HCT116 (cell line): Measurements from ENCODE around the gene P2RX7. TPM values are rescaled to one million over a fixed set of nuclear protein-coding genes. Genes with fewer than 3 reads are reported as not detected.

Experiments used
- ATAC-seq: fragments of 200-7000 bp; cut with Tn5 transposase; 2 replicates; pipeline ENCODE4 v1.9.1; 2020; ENCODE audit warnings: mild to moderate bottlenecking, moderate library complexity
- BruUV-seq: library from RNA; stranded (reverse); fragments of 400-500 nt; replicated peaks from 2 replicates; lab custom pipeline; 2021; lab: Mats Ljungman, UMichigan
- CTCF ChIA-PET: fragments of 300-600 bp; sonication (Branson Sonifier 250); formaldehyde crosslinking; loops from one replicate; lab custom pipeline; 2021; ENCODE audit warnings: antibody characterized with exemption; lab: Charles Lee
- POLR2A ChIA-PET: fragments of 300-600, 350-600 bp; sonication (Branson Sonifier 250); formaldehyde crosslinking; loops from one replicate; lab custom pipeline; 2021; ENCODE audit warnings: antibody characterized with exemption; lab: Charles Lee
- RAD21 ChIA-PET, 2 experiments: fragments of 300-600 bp; sonication (Branson Sonifier 250); formaldehyde crosslinking; loops; one replicate each; lab custom pipeline; 2023; ENCODE audit warnings: low total read pairs in 2 of 2; ENCODE audit not compliant: uncharacterized antibody in 2 of 2, unreplicated experiment in 2 of 2, low non-redundant PET in 1 of 2; lab: Charles Lee
- DNase-seq: peaks from one replicate; pipeline ENCODE4 v3.0.0-alpha.2; 2010; ENCODE audit warnings: low read depth, low spot score
- H2AFZ ChIP-seq: fragments of 200-600 bp; shearing (Covaris generic), sonication (generic); 2 replicates; pipeline ENCODE4 v1.6.1; 2017; ENCODE audit warnings: low read depth, mixed run types, mixed read lengths, antibody characterized with exemption, low read length; ENCODE audit not compliant: poor library complexity, severe bottlenecking
- H3K27ac ChIP-seq: 2 replicates; pipeline ENCODE4 v1.5.1; 2012; ENCODE audit warnings: low read depth, low read length
- H3K27me3 ChIP-seq: fragments of 200-600 bp; sonication (generic); 2 replicates; pipeline ENCODE4 v1.6.1; 2016; ENCODE audit warnings: mixed run types, low read length, mixed read lengths; ENCODE audit not compliant: insufficient read depth
- H3K36me3 ChIP-seq, 2 experiments: fragments of 200-500 bp in 1 of 2; fragments of 200-600 bp in 1 of 2; sonication (Bioruptor generic) in 1 of 2; sonication (generic) in 1 of 2; 2 replicates each; pipeline versions ENCODE4 v1.5.1 to v1.6.1; 2014 to 2016; ENCODE audit warnings: low read length in 2 of 2, inconsistent platforms in 1 of 2, mixed read lengths in 1 of 2, mixed run types in 1 of 2; ENCODE audit not compliant: insufficient read depth in 2 of 2, control insufficient read depth in 1 of 2
- H3K4me1 ChIP-seq, 2 experiments: fragments of 200-600 bp in 1 of 2; sonication (generic) in 1 of 2; 2 replicates each; pipeline versions ENCODE4 v1.5.1 to v1.6.1; 2012 to 2017; ENCODE audit warnings: low read length in 2 of 2, inconsistent platforms in 1 of 2, mild to moderate bottlenecking in 1 of 2, mixed read lengths in 1 of 2, mixed run types in 1 of 2, moderate library complexity in 1 of 2; ENCODE audit not compliant: insufficient read depth in 2 of 2, control insufficient read depth in 1 of 2
- H3K4me2 ChIP-seq: fragments of 200-600 bp; sonication (generic); 2 replicates; pipeline ENCODE4 v1.6.1; 2017; ENCODE audit warnings: mixed run types, low read length, mixed read lengths
- H3K4me3 ChIP-seq, 2 experiments: fragments of 200-600 bp in 1 of 2; sonication (generic) in 1 of 2; replicated peaks in 1 of 2; 2 replicates each; pipeline ENCODE4 v1.5.1; 2011 to 2016; ENCODE audit warnings: low read length in 2 of 2, control low read depth in 1 of 2, low read depth in 1 of 2, mild to moderate bottlenecking in 1 of 2, mixed read lengths in 1 of 2, mixed run types in 1 of 2
- H3K79me2 ChIP-seq: fragments of 200-600 bp; sonication (generic); 2 replicates; pipeline ENCODE4 v1.6.1; 2017; ENCODE audit warnings: mild to moderate bottlenecking, mixed run types, low read length, moderate library complexity, mixed read lengths; ENCODE audit not compliant: insufficient read depth
- H3K9ac ChIP-seq: fragments of 200-600 bp; sonication (generic); 2 replicates; pipeline ENCODE4 v1.6.1; 2016; ENCODE audit warnings: low read length, mixed read lengths
- H3K9me2 ChIP-seq: fragments of 200-600 bp; sonication (generic), shearing (Covaris generic); 2 replicates; pipeline ENCODE4 v1.6.1; 2017; ENCODE audit warnings: mixed run types, mild to moderate bottlenecking, moderate library complexity; ENCODE audit not compliant: insufficient read depth
- H3K9me3 ChIP-seq, 2 experiments: fragments of 200-500 bp in 1 of 2; fragments of 200-600 bp in 1 of 2; sonication (Bioruptor generic) in 1 of 2; sonication (generic) in 1 of 2; 2 replicates each; pipeline ENCODE4 v1.6.1; 2014 to 2017; ENCODE audit warnings: low read length in 2 of 2, mixed read lengths in 2 of 2, inconsistent platforms in 1 of 2, low read depth in 1 of 2, mild to moderate bottlenecking in 1 of 2, mixed run types in 1 of 2, moderate library complexity in 1 of 2; ENCODE audit not compliant: control insufficient read depth in 1 of 2, insufficient read depth in 1 of 2
- H4K20me1 ChIP-seq: fragments of 200-600 bp; sonication (generic), shearing (Covaris generic); 2 replicates; pipeline ENCODE4 v1.6.1; 2017; ENCODE audit warnings: mixed run types, mild to moderate bottlenecking, moderate library complexity; ENCODE audit not compliant: insufficient read depth
- CBX3 ChIP-seq: IDR thresholded peaks from 2 replicates; pipeline ENCODE4 v1.6.1; 2012; ENCODE audit warnings: low read depth
- ELF1 ChIP-seq: IDR thresholded peaks from 2 replicates; pipeline ENCODE4 v1.6.1; 2012; ENCODE audit warnings: low read depth, borderline replicate concordance
- EZH2 ChIP-seq: fragments of 200-600 bp; sonication (generic); IDR thresholded peaks from 2 replicates; pipeline ENCODE4 v1.6.1; 2017; ENCODE audit warnings: antibody characterized with exemption, mixed run types
- FOSL1 ChIP-seq: IDR thresholded peaks from 2 replicates; pipeline ENCODE4 v1.6.1; 2012; ENCODE audit warnings: low read depth
- JUND ChIP-seq: IDR thresholded peaks from 2 replicates; pipeline ENCODE4 v1.6.1; 2012
- POLR2A ChIP-seq: IDR thresholded peaks from 2 replicates; pipeline ENCODE4 v1.7.0; 2011; ENCODE audit warnings: borderline replicate concordance; ENCODE audit not compliant: insufficient read depth, insufficient read length; ENCODE audit errors: extremely low read depth
- RAD21 ChIP-seq: IDR thresholded peaks from 2 replicates; pipeline ENCODE4 v1.6.1; 2012; ENCODE audit warnings: low read depth, mild to moderate bottlenecking
- SIN3A ChIP-seq: IDR thresholded peaks from 2 replicates; pipeline ENCODE4 v1.6.1; 2012; ENCODE audit warnings: low read depth
- SP1 ChIP-seq: IDR thresholded peaks from 2 replicates; pipeline ENCODE4 v1.6.1; 2012; ENCODE audit warnings: low read depth
- SRF ChIP-seq: IDR thresholded peaks from 2 replicates; pipeline ENCODE4 v1.6.1; 2012; ENCODE audit warnings: low read depth
- TCF7L2 ChIP-seq: IDR thresholded peaks from 2 replicates; pipeline ENCODE4 v1.7.0; 2011; ENCODE audit warnings: borderline replicate concordance, inconsistent platforms; ENCODE audit not compliant: insufficient read depth, insufficient read length; ENCODE audit errors: extremely low read depth
- YY1 ChIP-seq: IDR thresholded peaks from 2 replicates; pipeline ENCODE4 v1.6.1; 2011; ENCODE audit warnings: low read length, low read depth, moderate library complexity, mild to moderate bottlenecking; ENCODE audit not compliant: insufficient replicate concordance; ENCODE audit errors: extremely low read depth
- ZFX ChIP-seq: fragments of 450-650 bp; IDR thresholded peaks from 2 replicates; pipeline ENCODE4 v1.6.1; 2017
- ZNF274 ChIP-seq: fragments of 200-500 bp; sonication (Bioruptor generic); IDR thresholded peaks from 2 replicates; pipeline ENCODE4 v1.6.1; 2014; ENCODE audit warnings: mild to moderate bottlenecking, low read depth, low read length, inconsistent platforms
- intact Hi-C: fragments of 100-400 bp; cut with micrococcal nuclease; formaldehyde crosslinking; loops from 2 replicates; pipeline ENCODE4 v1.10.0; 2022
- total RNA-seq: library from RNA; stranded (reverse); gene quantifications from one replicate; pipeline ENCODE4 v1.2.1, GENCODE V29; 2021; ENCODE audit not compliant: unreplicated experiment
- TF ChIP-seq, protein P1 (sequence below): IDR thresholded peaks from 2 replicates; pipeline ENCODE4 v1.6.1; 2012
- TF ChIP-seq, protein P2 (sequence below): IDR thresholded peaks from 2 replicates; pipeline ENCODE4 v1.6.1; 2012; ENCODE audit warnings: low read depth
- TF ChIP-seq, protein P3 (sequence below): IDR thresholded peaks from 2 replicates; pipeline ENCODE4 v1.6.1; 2011; ENCODE audit warnings: mild to moderate bottlenecking, low read length, moderate library complexity; ENCODE audit not compliant: insufficient replicate concordance; ENCODE audit errors: extremely low read depth
- TF ChIP-seq, protein P4 (sequence below), 3 experiments: fragments of 200-600 bp in 1 of 3; sonication (generic) in 1 of 3; IDR thresholded peaks in 2 of 3; conservative IDR thresholded peaks in 1 of 3; 2 replicates each; pipeline ENCODE4 v1.5.1; 2012 to 2017; ENCODE audit warnings: low read depth in 2 of 3, low read length in 2 of 3, antibody characterized with exemption in 1 of 3, borderline replicate concordance in 1 of 3, control low read depth in 1 of 3, mild to moderate bottlenecking in 1 of 3, mixed read lengths in 1 of 3, mixed run types in 1 of 3, moderate library complexity in 1 of 3; ENCODE audit not compliant: insufficient read depth in 1 of 3
- TF ChIP-seq, protein P5 (sequence below): IDR thresholded peaks from 2 replicates; pipeline ENCODE4 v1.6.1; 2012

The P2RX7 gene
- total RNA-seq, 1 experiment from 2014 or later: 1.5 TPM

DNA sequence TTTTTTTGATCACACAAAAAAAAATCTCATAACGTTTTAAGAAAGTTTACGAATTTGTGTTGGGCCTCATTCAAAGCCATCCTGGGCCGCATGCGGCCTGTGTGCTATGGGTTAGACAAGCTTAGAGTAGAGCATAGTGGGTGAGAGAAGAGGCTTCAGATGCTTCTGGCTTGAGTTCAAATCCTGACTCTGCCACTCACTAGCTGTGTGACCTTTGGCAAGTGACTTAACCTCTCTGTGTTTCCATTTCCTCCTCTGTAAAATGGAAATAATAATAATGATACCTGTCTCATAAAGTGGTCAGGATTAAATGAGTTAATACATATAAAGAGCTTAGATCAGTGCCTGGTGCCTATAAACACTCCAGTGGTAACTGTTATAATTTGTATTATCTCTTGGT is 83.4 kb downstream of the P2RX7 start:
- peaks cover 25 to 46% of the 10 kb centered on the region in 2 experiments for H3K4me1 ChIP-seq
- H3K36me3 ChIP-seq: no peaks in the 10 kb centered on the region
- intact Hi-C loops: loop anchor here (5.0 kb wide), 1 partner anchor 84 kb away; the partner anchor contains the start of gene P2RX7
- peaks cover 8% of the 10 kb centered on the region; the same call in 1 of the 2 replicates for H3K79me2 ChIP-seq
- H3K9me3 ChIP-seq: no peaks in the 10 kb centered on the region
- CTCF ChIA-PET: no interaction called here
- no peak overlapping the region for H3K9ac ChIP-seq
- no peak overlapping the region for H3K27ac ChIP-seq
- no peak overlapping the region for H3K4me3 ChIP-seq
- peak overlapping the region; percentile 68; the same call in 1 of the 2 replicates for H3K4me2 ChIP-seq
- H3K9me2 ChIP-seq: no peaks in the 10 kb centered on the region
- no peaks in the 10 kb centered on the region for H3K27me3 ChIP-seq
- RAD21 ChIA-PET: interaction anchor here in 1 of 2 experiments (0.6 kb wide), 1 partner anchor 104 kb away, joined by 3 read pairs; no protein-coding TSS in a partner anchor
- H2AFZ ChIP-seq: no peak overlapping the region
- BruUV-seq: no TSS peak
- ATAC-seq (no peak), DNase-seq (no peak)
- POLR2A ChIA-PET: no interaction called here
- TF ChIP-seq, protein P1, sequence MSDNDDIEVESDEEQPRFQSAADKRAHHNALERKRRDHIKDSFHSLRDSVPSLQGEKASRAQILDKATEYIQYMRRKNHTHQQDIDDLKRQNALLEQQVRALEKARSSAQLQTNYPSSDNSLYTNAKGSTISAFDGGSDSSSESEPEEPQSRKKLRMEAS: no peak
- no peak for TF ChIP-seq SIN3A
- TF ChIP-seq ELF1: no peak
- no peak for TF ChIP-seq JUND
- TF ChIP-seq, protein P2, sequence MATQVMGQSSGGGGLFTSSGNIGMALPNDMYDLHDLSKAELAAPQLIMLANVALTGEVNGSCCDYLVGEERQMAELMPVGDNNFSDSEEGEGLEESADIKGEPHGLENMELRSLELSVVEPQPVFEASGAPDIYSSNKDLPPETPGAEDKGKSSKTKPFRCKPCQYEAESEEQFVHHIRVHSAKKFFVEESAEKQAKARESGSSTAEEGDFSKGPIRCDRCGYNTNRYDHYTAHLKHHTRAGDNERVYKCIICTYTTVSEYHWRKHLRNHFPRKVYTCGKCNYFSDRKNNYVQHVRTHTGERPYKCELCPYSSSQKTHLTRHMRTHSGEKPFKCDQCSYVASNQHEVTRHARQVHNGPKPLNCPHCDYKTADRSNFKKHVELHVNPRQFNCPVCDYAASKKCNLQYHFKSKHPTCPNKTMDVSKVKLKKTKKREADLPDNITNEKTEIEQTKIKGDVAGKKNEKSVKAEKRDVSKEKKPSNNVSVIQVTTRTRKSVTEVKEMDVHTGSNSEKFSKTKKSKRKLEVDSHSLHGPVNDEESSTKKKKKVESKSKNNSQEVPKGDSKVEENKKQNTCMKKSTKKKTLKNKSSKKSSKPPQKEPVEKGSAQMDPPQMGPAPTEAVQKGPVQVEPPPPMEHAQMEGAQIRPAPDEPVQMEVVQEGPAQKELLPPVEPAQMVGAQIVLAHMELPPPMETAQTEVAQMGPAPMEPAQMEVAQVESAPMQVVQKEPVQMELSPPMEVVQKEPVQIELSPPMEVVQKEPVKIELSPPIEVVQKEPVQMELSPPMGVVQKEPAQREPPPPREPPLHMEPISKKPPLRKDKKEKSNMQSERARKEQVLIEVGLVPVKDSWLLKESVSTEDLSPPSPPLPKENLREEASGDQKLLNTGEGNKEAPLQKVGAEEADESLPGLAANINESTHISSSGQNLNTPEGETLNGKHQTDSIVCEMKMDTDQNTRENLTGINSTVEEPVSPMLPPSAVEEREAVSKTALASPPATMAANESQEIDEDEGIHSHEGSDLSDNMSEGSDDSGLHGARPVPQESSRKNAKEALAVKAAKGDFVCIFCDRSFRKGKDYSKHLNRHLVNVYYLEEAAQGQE: no peak
- TF ChIP-seq EZH2: no peak
- TF ChIP-seq, protein P3, sequence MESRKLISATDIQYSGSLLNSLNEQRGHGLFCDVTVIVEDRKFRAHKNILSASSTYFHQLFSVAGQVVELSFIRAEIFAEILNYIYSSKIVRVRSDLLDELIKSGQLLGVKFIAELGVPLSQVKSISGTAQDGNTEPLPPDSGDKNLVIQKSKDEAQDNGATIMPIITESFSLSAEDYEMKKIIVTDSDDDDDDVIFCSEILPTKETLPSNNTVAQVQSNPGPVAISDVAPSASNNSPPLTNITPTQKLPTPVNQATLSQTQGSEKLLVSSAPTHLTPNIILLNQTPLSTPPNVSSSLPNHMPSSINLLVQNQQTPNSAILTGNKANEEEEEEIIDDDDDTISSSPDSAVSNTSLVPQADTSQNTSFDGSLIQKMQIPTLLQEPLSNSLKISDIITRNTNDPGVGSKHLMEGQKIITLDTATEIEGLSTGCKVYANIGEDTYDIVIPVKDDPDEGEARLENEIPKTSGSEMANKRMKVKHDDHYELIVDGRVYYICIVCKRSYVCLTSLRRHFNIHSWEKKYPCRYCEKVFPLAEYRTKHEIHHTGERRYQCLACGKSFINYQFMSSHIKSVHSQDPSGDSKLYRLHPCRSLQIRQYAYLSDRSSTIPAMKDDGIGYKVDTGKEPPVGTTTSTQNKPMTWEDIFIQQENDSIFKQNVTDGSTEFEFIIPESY: no peak
- no peak for TF ChIP-seq TCF7L2
- no peak for TF ChIP-seq SRF
- TF ChIP-seq CBX3: no peak
- TF ChIP-seq, protein P4, sequence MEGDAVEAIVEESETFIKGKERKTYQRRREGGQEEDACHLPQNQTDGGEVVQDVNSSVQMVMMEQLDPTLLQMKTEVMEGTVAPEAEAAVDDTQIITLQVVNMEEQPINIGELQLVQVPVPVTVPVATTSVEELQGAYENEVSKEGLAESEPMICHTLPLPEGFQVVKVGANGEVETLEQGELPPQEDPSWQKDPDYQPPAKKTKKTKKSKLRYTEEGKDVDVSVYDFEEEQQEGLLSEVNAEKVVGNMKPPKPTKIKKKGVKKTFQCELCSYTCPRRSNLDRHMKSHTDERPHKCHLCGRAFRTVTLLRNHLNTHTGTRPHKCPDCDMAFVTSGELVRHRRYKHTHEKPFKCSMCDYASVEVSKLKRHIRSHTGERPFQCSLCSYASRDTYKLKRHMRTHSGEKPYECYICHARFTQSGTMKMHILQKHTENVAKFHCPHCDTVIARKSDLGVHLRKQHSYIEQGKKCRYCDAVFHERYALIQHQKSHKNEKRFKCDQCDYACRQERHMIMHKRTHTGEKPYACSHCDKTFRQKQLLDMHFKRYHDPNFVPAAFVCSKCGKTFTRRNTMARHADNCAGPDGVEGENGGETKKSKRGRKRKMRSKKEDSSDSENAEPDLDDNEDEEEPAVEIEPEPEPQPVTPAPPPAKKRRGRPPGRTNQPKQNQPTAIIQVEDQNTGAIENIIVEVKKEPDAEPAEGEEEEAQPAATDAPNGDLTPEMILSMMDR (IDR thresholded peaks at IDR 0.05 in 2 of 3, conservative IDR thresholded peaks at IDR 0.05 in 1 of 3; ENCODE audit: borderline replicate concordance in 1 of 3, insufficient read depth in 1 of 3, low read depth in 2 of 3, low read length in 2 of 3): no peak
- TF ChIP-seq ZNF274: no peak
- TF ChIP-seq YY1: no peak
- TF ChIP-seq, protein P5, sequence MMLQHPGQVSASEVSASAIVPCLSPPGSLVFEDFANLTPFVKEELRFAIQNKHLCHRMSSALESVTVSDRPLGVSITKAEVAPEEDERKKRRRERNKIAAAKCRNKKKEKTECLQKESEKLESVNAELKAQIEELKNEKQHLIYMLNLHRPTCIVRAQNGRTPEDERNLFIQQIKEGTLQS: no peak
- TF ChIP-seq RAD21: no peak
- TF ChIP-seq ZFX: no peak
- TF ChIP-seq SP1: no peak
- no peak for TF ChIP-seq POLR2A
- TF ChIP-seq FOSL1: no peak
- no peaks in the 10 kb centered on the region for H4K20me1 ChIP-seq
